ENCODE measurements around the gene CORO1C.
A peak's percentile ranks its signal among the peaks of the same experiment; 100 is the strongest.
"Not testable (repeated sequence)": the region's sequence is repeated elsewhere in the genome, so short reads cannot be mapped to it uniquely, and the experiment has no call there.

CORO1C gene

DNA sequence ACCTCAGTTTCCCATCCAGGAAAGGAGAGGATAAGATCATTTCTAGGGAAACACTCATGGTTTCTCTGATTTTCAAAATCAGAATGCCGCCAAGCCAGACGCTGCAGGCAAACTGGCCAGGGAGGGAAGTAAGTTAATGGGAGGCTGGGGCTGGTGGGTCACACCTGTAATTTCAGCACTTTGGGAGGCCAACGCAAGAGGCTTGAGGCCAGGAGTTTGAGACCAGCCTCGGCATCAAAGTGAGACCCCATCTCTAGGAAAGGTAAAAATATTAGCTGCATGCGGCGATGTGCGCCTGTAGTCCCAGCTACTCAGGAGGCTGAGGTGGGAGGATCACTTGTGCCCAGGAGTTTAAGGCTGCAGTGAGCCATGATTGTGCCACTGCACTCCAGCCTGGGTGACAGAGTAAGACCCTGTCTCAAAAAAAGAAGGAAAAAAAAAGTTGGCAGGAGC is 98.2 kb downstream of the CORO1C start:
- no peak for DNase-seq

DNA sequence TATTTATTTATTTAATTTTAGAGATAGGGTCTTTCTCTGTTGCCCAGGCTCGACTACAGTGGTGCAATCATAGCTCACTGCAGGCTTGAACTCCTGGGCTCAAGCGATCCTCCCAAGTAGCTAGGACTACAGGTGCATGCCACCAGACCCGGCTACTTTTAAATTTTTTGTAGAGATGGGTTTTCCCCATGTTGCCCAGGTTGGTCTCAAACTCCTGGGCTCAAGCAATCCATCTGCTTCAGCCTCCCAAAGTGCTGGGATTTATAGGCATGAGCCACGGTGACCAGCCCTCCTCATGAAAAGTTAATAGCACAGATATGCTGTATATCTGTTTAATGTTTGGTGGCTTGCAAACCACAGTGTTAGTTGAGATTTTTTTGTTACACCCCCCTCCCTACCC is 100.1 kb downstream of the CORO1C start:
- not testable (repeated sequence) for DNase-seq

DNA sequence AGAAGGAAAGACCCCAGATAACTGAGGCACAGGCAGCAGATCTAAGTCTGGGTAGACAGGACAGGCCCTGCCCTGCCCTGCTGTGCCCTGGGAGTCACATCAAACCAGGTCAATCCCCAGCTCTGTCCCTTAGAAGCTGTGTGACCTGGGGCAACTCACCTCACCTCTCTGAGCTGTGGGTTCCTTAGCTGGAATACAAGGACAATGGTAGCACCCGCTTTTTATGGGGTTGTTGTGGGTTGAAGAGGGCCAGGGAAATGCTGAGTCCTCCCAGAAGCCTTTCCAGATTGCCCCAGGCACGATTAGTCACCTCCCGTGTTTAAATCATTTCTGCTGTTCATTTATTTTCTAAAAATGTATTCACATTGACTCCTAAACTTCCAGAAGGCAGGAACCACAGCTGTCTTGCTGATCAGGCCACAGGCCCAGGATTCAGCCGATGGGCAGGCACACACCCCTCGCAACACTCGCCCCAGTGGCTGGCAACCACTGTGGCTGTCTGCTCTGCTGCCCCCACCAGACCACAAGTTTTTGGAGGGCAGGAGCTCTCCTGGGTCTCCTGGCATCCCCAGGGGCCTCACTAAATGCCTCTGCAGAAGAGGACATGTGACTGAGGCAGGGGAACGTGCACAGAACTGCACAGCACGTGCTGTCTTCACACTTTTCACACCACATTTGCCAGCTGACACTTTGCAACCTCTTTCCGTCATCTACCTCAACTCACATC is 100.7 kb downstream of the CORO1C start:
- peak; percentile 44 for DNase-seq

DNA sequence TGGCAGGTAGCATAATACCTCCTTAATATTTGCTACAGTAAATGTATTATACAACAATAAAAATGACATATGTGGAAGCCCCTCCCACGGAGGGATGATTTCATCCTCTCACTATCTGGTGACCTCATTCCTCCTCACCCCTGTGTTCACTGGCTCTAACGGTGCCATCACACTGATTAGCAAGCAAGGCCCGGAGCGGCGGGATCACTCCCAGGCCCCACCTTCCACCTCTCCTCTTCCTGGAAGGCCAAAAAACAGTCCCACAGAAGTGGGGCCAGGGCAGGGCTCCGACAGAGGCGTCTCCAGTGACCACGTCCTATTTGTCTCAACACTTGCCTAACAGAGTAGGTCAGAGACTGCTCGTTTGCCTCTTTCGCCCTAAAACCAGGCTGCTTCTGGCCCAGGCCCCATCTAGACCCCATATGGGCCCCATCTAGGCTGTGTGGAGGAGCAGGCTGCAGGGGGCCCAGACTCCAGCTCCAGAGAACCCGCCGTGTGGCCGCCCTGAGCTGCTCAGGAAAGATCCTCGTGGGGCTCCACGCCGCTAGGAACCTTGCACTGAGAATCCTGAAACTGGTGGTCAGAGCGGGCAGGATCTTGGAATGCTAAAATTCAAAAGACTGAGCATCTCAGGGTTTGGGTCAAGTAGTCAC is 101.4 kb downstream of the CORO1C start:
- DNase-seq: peak; percentile 94

DNA sequence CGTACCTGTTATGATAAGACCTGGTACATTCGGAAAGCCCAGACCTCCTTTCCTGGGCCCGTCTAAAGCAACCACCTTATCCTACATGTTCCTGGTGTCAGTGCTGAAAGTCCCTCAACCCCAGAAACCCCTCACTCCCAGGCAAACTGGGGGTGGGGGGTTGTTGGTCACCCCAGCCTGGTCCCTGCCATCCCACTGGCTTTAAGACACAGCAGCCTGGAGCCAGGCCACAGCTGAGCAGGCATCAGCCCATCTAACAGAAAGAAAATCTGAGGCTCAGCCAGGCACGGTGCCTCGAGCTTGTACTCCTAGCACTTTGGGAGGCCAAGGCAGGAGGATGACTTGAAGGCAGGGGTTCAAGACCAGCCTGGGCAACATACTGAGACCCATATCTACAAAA is 102.2 kb downstream of the CORO1C start:
- no peak for DNase-seq

DNA sequence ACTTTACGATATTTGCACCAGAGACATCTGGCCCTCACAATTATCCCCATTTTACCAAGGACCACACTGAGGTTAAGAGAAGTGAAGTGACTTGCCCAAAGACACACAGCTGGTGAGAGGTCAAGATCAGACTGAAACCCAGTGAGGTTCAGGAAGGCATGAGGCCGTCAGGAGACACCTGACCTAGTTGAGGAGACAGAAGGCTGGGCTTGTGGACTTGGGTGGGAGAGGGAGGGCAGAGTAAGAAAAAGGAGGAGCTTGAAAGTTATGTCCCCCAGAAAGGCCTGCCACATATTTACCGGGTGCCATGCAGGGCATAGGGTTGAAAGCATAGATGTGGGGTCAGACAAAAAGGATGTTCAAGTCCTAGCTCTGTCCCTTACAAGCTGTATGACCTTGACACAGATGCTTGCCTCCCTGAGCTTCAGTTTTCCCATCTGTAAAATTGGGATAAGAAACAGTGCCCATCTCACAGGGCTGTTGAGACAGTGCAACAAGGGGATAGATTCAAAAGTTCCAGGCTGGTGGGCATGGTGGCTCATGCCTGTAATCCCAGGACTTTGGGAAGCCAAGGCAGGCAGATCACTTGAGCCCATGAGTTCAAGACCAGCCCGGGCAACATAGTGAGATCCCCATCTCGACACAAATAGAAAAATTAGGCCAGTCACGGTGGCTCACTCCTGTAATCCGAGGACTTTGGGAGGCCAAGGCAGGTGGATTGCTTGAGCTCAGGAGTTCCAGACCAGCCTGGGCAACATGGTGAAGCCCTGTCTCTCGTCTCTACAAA is 104.0 kb downstream of the CORO1C start:
- DNase-seq: no peak

DNA sequence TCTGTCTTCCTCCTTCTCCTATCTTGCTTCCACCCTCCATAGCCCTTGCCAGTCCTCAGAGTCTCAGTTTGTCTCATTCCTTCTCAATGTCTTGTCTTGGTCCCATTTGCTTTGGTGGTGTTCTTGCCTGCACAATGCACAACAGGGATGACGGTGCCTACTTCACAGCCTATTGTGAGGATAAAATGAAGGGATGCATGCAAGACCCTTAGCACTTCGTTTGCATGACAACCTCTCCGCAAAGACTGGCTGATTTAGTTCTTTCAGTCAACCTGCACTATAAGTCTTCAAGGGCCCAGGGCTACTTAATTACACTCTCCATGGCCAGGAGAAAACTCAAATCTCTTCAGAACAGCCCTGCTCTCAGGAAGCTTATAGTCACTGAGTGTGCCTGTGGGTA is 106.1 kb downstream of the CORO1C start:
- DNase-seq: no peak

DNA sequence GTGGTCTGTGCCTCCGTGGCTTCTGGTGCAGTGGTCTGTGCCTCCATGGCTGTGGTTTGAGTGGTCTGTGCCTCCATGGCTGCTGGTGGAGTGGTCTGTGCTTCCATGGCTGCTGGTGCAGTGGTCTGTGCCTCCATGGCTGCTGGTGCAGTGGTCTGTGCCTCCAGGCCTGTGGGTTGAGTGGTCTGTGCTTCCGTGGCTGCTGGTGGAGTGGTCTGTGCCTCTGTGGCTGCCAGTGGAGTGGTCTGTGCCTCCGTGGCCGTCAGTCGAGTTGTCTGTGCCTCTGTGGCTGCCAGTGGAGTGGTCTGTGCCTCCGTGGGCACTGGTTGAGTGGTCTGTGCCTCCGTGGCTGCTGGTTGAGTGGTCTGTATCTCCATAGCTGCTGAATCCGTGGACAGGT is 107.7 kb downstream of the CORO1C start:
- no peak for DNase-seq

DNA sequence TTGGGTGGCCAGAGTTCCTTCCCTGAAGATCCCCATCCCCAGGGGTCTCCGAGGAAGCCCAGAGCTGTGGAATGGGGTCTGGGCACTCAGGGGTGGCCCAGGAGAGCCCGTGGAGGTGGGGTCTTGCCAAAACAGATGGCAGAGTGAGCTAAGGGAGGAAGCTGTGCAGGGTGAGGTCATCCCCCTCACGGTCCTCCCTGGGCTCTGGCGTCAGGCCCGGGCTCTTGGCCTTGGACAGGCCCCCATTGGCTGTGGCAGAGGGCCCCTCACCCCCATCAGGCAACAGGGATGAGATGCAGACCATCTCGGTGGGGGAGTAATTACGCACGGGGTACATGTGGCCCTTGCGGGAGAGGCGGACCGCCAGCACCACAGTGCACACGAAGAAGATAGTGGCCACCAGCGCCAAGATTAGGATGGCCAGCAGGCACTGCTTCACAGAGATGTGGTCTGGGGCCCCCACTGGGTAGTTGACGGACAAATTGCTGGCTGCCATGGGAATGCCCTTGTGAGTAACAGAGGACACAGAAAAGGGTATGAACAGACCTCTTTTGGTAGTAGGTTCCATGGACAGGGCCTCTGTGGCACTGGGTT is 108.3 kb downstream of the CORO1C start:
- no peak for DNase-seq

DNA sequence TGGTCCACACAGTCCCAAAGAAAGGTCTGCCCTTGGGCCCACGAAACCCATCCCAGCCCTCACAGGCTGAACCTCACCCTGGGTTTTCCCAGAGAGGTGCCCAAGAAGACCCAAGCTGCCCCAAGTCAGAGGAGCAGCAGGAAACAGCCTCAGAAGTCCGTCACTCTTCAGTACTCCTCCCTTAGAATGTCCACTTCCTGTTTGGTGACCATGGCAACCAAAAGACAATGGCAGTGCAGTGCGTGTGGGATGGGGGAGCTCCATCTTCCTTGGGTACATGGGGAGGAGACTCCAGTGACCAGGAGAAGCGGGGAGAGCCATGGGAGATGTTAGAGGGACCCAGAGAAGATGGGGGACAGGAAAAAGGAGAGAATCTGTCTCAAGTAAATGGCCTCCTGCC is 108.9 kb downstream of the CORO1C start:
- peak; percentile 51 for DNase-seq

DNA sequence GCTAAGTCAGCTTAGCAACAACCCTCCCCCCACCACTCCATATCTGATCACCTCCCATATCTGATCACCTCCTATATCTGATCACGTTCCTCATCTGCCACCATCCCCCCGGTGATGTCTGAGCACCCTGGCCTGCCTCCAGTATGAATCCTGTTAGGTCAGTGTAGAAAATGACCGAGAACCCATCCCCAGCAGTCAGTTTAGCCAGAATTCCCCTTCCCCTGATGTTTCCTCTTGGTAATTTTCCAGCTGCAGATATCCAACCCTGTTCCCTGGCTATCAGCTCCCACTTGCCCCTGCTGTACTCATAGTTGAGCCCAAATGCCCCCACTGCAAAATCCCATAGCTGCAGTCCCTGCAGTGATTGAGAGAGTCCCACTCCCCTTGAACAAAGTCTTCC is 110.2 kb downstream of the CORO1C start:
- no peak for DNase-seq

DNA sequence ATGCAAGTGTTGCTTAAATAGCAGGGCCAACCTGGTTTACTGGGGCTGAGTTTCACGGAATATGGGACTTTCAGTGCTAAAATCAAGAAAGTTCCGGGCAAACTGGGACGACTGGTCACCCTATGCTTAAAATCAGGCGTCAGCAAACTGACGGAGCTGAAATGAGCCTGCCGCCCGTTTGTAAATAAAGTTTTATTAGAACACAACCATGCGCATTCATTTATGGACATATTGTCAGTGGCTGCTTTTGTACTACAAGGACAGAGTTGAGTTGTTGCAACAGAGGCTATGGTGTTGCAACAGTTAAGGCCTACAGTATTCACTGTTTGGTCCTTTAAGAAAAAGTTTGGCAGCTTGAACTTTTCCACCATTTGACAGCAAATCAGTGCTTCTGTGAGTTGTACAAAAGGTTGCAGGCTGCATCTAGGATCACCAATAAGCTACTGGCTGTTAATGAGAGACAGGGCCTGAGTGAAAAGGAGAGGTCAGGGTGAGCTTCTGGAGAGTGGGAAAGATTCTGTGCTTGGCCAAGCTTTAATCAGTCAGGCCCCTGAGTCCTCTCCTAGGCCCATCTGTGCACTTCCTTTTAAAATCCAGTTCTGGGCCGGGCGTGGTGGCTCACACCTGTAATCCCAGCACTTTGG is 111.0 kb downstream of the CORO1C start:
- peak; percentile 60 for DNase-seq

DNA sequence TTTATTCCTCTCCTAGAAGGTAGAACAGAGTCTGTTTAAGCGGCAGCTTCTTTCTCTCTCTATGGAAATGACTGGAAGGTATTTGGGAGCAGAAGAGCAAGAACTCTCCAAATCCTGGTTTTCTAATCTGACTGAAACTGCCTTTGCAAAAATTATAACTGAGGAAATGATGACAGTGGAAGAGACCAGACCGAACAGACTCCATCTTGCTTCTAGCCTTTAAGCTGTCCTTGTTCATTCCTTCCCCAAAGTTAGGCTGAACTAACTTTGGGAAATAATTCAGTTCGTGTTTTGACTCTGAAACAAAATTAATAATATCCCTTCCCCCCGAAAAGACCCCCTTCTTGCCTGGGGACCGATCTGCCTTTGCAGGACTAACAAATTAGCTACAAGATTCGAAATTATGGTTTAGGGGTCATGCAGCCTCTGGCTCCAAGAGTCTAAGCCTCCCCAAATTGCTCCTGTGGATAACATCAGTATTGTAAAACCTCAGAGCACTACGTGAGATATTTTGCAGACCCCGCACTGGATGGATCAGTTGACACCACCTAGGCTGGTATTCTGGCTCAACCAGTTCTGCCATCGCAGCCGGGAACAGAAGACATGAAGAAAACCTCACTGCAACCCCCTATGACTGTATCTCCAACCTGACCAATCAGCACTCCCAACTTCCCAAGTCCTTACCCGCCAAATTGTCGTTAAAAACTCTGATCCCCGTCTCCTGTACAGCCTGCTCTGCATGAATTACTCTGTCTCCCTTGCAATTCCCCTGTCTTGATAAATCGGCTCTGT is 111.8 kb downstream of the CORO1C start:
- no peak for DNase-seq

DNA sequence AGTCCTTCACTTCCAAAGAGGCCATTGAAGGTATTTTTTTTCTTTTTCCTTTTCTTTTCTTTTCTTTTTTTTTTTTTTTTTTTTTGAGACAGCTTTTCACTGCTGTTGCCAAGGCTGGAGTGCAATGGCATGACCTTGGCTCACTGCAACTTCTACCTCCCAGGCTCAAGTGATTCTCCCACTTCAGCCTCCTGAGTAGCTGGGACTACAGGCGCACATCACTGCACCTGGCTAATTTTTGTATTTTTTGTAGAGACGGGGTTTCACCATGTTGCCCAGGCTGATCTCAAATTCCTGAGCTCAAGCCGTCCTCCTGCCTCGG is 112.4 kb downstream of the CORO1C start:
- DNase-seq: not testable (repeated sequence)

DNA sequence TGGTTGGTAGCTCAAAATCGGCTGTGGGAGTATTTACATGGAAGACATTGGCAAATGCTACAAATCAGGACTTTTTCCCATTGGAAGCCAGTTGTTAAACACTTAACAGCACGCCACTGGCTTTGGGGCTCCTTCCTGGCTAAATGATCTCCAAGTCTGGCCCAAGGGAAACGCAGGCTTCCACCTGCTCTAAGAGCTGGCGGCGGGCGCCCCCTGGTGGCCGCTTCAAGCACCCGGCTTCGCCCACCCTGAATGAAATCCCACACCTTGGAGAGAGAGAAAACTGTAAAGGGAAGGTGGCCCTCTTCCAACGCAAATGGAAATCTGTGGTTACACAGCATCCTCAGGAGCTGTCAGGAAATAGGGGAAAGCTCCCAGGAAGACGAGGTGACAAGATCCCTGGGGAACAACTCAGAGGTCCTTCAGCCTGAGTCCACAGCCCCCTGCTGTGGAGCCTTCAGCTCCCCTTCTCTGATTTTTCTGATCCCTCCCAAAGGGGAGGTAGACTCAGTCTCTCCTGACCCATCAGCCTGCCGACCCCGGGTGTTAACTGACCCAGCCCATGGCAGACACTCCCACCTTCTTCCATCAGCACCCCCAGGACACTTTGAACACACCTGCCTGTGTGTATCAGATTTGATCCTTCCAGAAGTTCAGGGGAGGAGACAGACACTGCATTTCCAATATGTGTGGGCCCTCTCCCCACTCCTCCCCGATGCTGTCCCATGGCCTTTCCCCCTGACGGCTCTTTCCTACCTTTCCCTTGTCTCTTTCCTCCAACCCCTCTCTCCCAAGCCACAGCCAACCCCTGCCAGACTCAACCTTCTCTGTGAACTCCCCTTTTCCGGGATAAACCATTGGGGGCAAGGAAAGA is 113.0 kb downstream of the CORO1C start:
- peak; percentile 92 for DNase-seq

DNA sequence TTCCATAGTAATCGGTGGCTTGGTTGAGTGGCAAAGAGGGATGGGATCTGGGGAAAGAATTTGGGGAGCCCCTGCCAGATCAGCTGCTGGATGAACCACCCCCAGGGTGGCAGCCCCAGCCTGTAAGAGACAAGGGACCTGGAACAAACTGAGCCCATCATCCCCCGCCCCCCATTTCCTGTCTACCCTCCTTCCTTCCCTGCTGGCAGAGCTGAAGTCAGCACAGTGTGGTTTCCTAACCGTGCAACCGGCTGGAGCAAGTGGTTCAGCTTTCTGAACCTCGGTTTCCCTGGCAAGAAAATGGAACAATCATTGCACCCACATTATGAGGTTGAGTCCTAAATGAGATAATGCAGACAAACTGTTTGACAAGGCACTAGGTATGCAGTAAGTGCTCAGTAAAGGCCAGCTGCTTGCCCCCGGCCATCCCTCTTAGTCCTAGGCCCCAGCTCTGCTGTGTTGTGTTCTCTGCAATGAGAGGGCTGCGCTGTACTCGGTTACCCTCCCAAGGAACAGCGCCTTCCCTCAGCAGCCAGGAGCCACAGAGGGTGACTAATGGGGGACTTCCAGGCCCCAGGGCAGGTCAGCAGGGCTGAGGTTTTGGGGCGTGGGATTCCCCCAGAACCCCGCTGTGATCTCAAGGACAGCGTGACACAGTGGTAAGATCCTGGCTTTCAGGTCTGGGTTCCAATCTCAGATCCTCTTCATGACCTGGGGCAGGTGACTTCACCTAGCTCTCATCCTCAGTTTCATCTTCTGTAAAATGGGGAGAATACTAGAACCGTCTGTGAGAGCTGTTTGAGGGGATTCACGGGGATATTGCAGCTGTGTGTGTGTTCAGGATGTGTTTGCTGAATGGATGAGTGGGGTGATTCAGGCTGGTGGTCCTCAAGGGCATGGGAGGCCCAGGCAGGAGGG is 114.1 kb downstream of the CORO1C start:
- peak; percentile 61 for DNase-seq

DNA sequence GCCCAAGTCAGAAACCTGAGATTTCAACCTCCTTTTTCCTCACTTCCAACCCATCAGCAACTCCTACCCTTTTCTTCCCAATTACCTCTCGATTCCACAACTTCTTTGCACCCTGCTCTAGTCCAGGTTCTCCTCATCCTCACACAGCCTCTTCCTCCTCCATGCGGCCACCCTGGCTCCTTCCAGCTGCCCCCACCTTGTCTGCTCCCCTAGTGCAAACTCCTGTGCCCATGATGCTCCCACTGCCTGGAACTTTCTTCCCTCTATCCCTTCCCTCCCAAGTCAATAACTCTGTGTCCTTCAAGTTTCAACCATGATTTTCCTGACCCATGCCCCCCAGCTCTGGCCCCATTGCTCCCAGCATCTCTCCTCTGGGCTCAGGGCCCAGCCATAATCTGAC is 115.0 kb downstream of the CORO1C start:
- DNase-seq: no peak

DNA sequence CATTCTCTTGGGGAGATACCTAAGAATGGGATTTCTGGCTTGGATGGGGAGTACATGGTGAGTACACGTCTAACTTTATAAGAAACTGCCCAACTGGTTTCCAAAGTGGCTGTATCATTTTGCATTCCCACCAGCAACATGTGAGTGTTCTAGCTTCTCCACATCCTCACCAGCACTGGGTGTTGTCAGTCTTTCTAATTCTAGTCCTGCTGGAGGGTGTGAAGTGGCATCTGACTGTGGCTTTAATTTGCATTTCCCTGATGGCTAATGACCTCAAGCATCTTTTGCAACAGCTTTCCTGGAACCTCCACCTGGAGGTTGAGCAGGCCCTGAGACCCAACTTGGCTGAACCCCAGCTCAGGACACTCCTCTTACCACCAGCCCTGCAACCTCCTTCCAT is 115.4 kb downstream of the CORO1C start:
- DNase-seq: no peak

DNA sequence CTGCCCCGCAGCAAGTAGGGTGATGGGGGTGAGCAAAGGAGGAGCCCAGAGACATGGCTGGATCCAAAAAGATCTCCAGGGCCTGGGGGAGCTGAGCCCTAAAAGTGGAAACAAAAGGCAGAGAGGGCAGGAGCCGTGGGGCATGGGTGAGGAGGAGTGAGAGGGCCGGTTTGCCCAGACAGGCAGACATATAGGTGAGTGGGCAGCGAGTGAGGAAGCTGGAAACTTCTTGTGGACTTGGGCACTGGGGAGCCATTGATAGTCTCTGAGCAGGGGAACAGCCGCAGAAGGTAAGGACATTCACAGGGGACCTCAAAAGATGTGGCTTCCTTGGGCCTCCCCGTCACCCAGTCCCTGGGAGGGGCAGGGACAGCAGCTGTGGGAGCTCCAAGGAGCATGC is 116.7 kb downstream of the CORO1C start:
- DNase-seq: no peak

DNA sequence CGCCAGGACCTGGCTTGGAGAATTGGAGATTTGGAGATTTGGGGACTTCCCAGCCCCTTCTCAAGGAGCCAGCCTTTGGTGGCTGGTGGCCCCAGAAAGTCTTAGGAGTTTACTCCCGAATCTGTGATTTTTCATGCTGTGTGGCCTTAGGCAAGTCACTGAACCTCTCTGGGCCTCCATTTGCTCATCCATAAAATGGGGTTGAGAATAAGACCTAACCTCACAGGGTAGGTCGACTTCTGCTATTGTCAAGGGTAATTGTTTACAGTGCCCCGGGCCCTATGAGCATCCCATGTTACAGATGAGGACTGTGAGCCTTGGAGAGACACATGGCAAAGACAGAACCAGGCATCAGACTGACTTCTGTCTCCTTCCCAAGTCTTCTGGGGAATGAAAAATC is 117.3 kb downstream of the CORO1C start:
- no peak for DNase-seq
